Head of caudate nucleus (tissue), 42 donors: ENCODE data around the gene ASTN2.

Experiments
- DNase-seq, 42 donors: peaks; one replicate each; pipeline versions ENCODE4 v3.0.0 to v3.0.0-alpha.2; 2020 to 2021; ENCODE audit warnings: mixed read lengths in 7 of 42
- intact Hi-C: fragments of 100-400 bp; cut with DNase I; formaldehyde crosslinking; loops from one replicate; pipeline ENCODE4 v1.15.0; 2022

Gene ASTN2

GRCh38 chr9:117017414-117017985 is 397.4 kb downstream of the ASTN2 start:
- intact Hi-C loops, result no loop called here
- DNase-seq, result no peak

DNA sequence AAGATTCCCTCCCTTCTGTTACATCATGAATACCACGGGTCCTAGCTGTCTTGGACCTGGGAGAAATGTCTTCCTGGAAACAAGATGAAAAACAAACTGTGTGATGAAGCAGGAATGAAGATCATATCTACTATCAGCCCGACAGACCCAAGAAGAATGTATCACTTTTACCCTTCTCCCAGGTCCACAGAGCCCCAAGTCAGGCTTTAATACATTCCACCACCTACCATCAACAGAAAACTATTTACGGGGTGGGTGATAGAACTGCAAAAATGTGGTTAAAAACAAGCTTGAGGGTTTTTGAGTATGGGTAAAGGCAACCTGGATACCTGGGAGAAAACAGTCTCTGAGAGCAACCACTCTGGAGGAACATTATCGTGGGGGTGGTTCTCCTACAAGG is 400.8 kb downstream of the ASTN2 start:
- no peak for DNase-seq
- intact Hi-C loops, result no loop called here

- no peak for DNase-seq
- intact Hi-C loops, result no loop called here
Measured at GRCh38 chr9:117013440-117013995, 401.3 kb downstream of the ASTN2 start.

- intact Hi-C loops, result no loop called here
- no peak for DNase-seq
Measured at GRCh38 chr9:117010061-117010460, 404.8 kb downstream of the ASTN2 start.

- DNase-seq, result no peak
- intact Hi-C loops, result no loop called here
Measured at GRCh38 chr9:117008876-117009275, 406.0 kb downstream of the ASTN2 start.

GRCh38 chr9:117008461-117008860 is 406.4 kb downstream of the ASTN2 start:
- no peak for DNase-seq
- intact Hi-C loops, result no loop called here

DNA sequence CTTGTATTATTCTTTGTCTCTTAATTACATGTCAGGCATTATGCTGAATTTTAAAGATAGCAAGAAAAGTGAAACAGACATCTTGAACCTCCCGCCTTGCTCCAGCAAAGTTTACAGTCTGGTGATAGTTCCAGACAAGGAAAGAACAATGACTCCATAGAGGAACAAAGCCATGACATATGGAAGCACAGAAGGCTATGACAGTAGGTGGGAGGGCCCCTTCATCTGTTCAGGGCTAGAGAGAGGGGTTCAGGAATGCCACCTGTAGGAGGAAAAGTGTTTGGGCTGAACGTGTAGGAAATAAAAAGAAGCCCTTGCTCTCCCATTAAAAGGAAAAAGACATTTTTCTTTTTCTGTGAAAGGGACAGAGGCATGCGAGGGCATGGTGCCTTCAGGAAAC is 412.2 kb downstream of the ASTN2 start:
- no peak for DNase-seq
- intact Hi-C loops, result no loop called here

- DNase-seq, result peak in 1 of 42 donors; percentile 38
- intact Hi-C loops, result no loop called here
Measured at GRCh38 chr9:117000834-117001233, 414.0 kb downstream of the ASTN2 start.

- DNase-seq, result no peak
- intact Hi-C loops, result no loop called here
Measured at GRCh38 chr9:117000196-117000723, 414.6 kb downstream of the ASTN2 start.

GRCh38 chr9:116998305-116998704 is 416.6 kb downstream of the ASTN2 start:
- intact Hi-C loops, result no loop called here
- no peak for DNase-seq

GRCh38 chr9:116992865-116993264 is 422.0 kb downstream of the ASTN2 start:
- intact Hi-C loops, result no loop called here
- DNase-seq, result no peak

GRCh38 chr9:116991051-116991450 is 423.8 kb downstream of the ASTN2 start:
- intact Hi-C loops, result no loop called here
- no peak for DNase-seq

DNA sequence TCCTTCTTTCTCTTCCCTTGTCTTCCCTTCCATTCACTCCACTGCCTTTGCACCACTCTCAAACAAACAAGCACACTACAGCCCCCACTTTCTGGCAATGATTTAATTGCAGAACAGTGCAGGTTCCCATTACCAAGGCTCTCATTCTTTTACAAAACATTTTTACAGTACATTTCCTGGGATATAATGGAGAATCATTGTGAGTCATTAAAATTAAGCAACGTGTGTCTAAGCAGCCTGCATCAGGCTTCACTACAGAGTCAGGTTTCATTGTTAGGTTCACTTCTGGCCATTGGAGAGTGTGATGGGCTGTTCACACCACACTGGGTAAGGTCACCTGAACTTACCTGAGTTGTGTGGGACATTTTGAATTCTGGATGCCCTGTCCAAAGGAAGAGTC is 424.3 kb downstream of the ASTN2 start:
- intact Hi-C loops, result no loop called here

DNA sequence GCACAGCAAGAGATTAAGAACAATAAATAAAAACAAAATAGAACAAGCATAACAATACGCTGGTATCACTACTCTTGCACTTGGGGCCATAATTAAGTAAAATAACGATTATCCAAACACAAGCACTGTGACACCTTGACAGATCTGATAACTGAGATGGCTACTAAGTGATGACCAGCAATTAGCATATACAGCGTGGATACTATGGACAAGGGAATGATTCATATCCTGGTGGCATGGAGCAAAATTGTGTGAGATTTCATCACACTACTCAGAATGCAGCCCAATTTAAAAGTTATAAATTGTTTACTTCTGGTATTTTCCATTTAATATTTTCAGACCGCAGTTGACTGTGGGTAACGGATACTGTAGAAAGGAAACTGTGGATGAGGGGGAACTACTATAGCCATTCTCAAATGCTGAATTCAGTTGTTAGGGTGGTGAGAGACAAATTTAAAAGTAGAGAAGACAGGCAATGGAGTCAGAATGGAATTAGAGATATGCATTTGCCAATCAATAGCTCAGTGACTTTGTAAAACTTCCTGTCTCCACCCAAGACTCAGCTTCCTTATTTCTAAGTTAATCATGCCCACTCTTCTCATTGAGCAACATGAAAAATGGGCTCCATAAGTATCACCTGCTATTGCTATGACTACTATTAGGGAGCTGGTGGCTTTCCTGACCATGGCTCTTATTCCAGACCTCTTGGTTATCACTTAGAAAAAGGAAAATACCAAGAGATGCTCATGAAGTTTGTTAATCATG is 427.0 kb downstream of the ASTN2 start:
- intact Hi-C loops, result no loop called here
- DNase-seq, result no peak

More for the DNA sequence above, 424.3 kb downstream of the ASTN2 start:
- DNase-seq, result no peak

DNA sequence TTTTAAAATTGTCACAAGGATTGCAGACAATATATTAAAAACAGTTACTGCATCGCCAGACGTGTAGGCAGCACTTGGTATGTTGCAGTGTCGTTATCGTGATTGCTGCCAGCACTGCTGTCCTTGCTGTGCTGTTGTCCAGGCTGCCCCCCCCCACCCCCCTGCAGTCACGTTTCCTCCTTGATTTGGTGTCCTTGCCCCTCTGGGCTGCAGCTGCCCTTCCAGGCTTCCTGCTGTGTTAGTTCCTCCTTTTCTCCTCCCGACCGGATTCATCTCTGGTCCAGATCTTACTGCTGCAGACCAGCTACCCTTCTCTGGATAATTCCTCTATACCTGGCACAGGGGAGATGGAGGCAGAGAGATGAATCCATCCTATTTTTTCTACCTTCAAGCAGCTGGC is 428.8 kb downstream of the ASTN2 start:
- no peak for DNase-seq
- intact Hi-C loops, result no loop called here

DNA sequence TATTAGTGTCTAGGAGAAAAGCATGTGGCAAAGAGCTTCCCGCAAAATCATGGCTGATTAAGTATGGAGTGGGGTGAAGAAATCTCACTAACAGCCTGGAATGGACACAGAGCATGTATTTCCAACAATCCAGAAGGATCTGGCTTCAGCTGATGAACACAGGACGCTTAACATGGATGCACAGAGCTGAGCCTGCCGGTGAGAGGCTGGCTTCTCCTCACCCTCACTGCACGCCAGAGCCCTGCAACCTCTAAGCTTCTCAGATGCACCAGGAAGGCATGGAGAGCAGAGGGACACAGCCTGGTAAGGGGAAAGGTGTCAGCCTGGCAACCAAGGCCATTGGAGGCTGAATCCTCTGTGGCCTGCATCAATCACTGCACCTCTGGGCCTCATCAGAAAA is 429.3 kb downstream of the ASTN2 start:
- intact Hi-C loops, result no loop called here
- no peak for DNase-seq

- DNase-seq, result no peak
- intact Hi-C loops, result no loop called here
Measured at GRCh38 chr9:116984111-116984510, 430.7 kb downstream of the ASTN2 start.

- intact Hi-C loops, result no loop called here
- DNase-seq, result no peak
Measured at GRCh38 chr9:116980582-116981120, 434.2 kb downstream of the ASTN2 start.

GRCh38 chr9:116979456-116979855 is 435.4 kb downstream of the ASTN2 start:
- DNase-seq, result no peak

DNA sequence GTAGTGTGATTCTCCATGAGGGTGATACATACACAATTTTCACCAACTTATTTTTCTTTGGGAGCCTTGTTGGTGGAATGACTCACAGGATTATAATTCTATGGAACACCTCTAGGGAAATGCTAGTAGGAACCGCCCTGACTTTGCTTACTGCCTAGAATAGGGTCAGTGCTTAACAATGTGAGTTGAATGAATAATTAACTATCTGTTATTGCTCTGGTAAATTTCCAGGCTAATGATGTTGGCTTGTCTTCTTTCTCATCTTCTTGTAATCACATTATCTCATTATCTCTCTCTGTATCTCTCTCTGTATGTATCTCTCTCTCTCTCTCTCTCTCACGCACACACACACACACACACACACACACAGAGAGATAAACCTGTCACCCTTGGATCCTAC is 436.7 kb downstream of the ASTN2 start:
- intact Hi-C loops, result no loop called here
- no peak for DNase-seq

More at GRCh38 chr9:116979456-116979855, 435.4 kb downstream of the ASTN2 start:
- intact Hi-C loops, result no loop called here
